NCI-H524 treated with DMSO at 0.1 percent for 48 hours (cell line): Measurements from ENCODE around the gene HRH3.

ENCODE experiments used
- DNase-seq: peaks from one replicate; lab custom pipeline; 2025; lab: John Stamatoyannopoulos, UW

Gene HRH3

GRCh38 chr20:62219992-62220665 lies at the start of gene HRH3:
TSS of gene HRH3 (minus strand) at chr20:62220278. CDS start at chr20:62219970, 308 bp downstream.
- no peak for DNase-seq

- DNase-seq: no peak
Observed at GRCh38 chr20:62269871-62270270, 49.8 kb upstream of the HRH3 start.

- no peak for DNase-seq
Observed at GRCh38 chr20:62269378-62269777, 49.3 kb upstream of the HRH3 start.

- DNase-seq: no peak
Observed at GRCh38 chr20:62268228-62268900, 48.3 kb upstream of the HRH3 start.

GRCh38 chr20:62267543-62267942 lies 47.5 kb upstream of the HRH3 start:
- DNase-seq: no peak

- no peak for DNase-seq
Observed at GRCh38 chr20:62266851-62267250, 46.8 kb upstream of the HRH3 start.

- no peak for DNase-seq
Observed at GRCh38 chr20:62266340-62266739, 46.3 kb upstream of the HRH3 start.

- no peak for DNase-seq
Observed at GRCh38 chr20:62265365-62265764, 45.3 kb upstream of the HRH3 start.

GRCh38 chr20:62263396-62263795 lies 43.3 kb upstream of the HRH3 start:
- DNase-seq: no peak

GRCh38 chr20:62262064-62262463 lies 42.0 kb upstream of the HRH3 start:
- no peak for DNase-seq

GRCh38 chr20:62259294-62259565 lies 39.2 kb upstream of the HRH3 start:
- DNase-seq: no peak

GRCh38 chr20:62258499-62259293 lies 38.6 kb upstream of the HRH3 start:
- no peak for DNase-seq

- no peak for DNase-seq
Observed at GRCh38 chr20:62255976-62256375, 35.9 kb upstream of the HRH3 start.

GRCh38 chr20:62254021-62254724 lies 34.1 kb upstream of the HRH3 start:
- DNase-seq: no peak

- DNase-seq: no peak
Observed at GRCh38 chr20:62253398-62253797, 33.3 kb upstream of the HRH3 start.

- no peak for DNase-seq
Observed at GRCh38 chr20:62252342-62252966, 32.4 kb upstream of the HRH3 start.

GRCh38 chr20:62248890-62249560 lies 28.9 kb upstream of the HRH3 start:
- DNase-seq: no peak

- DNase-seq: no peak
Observed at GRCh38 chr20:62246872-62247652, 27.0 kb upstream of the HRH3 start.

GRCh38 chr20:62246431-62246830 lies 26.4 kb upstream of the HRH3 start:
- no peak for DNase-seq

GRCh38 chr20:62245911-62246280 lies 25.8 kb upstream of the HRH3 start:
- no peak for DNase-seq

- no peak for DNase-seq
Observed at GRCh38 chr20:62244644-62245108, 24.6 kb upstream of the HRH3 start.
